Peyer's patch (tissue), 4 donors: Measurements from ENCODE around the gene WDR72.

Experiments used
- POLR2A ChIP-seq, 2 donors: fragments of 450-650 bp; IDR thresholded peaks; one replicate each; pipeline ENCODE4 v1.5.1; 2017; ENCODE audit warnings: antibody characterized with exemption in 2 of 2, mild to moderate bottlenecking in 2 of 2, moderate library complexity in 2 of 2
- TF ChIP-seq, protein P1 (sequence below), 6 experiments: fragments of 450-650 bp in 4 of 6; fragments of 200-600 bp in 2 of 6; sonication (generic) in 1 of 6; IDR thresholded peaks; one replicate each; pipeline ENCODE4 v1.5.1; 2017 to 2019; ENCODE audit warnings: antibody characterized with exemption in 6 of 6, mild to moderate bottlenecking in 3 of 6, moderate library complexity in 1 of 6

DNA sequence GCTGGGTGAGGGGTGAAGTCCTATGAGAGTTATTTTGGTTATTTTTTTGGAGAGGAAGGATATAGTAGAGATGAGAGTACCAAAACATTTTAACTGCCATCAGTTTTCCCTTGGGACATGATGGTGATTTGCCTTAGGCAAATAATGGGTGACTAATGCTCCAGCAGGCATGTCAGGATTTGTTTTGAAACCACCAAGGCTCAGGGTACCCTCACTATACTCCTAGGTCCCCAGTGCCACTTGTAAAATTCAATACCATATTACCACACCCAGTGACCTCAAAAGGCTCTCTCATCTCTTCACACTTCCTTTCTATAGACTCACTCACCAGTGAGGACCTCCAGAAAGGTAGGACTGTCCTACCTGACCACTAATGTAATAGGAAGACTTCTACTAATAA lies 83.6 kb downstream of the WDR72 start:
- no peak for TF ChIP-seq POLR2A (IDR thresholded peaks at IDR 0.05)
- TF ChIP-seq, protein P1, sequence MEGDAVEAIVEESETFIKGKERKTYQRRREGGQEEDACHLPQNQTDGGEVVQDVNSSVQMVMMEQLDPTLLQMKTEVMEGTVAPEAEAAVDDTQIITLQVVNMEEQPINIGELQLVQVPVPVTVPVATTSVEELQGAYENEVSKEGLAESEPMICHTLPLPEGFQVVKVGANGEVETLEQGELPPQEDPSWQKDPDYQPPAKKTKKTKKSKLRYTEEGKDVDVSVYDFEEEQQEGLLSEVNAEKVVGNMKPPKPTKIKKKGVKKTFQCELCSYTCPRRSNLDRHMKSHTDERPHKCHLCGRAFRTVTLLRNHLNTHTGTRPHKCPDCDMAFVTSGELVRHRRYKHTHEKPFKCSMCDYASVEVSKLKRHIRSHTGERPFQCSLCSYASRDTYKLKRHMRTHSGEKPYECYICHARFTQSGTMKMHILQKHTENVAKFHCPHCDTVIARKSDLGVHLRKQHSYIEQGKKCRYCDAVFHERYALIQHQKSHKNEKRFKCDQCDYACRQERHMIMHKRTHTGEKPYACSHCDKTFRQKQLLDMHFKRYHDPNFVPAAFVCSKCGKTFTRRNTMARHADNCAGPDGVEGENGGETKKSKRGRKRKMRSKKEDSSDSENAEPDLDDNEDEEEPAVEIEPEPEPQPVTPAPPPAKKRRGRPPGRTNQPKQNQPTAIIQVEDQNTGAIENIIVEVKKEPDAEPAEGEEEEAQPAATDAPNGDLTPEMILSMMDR (IDR thresholded peaks at IDR 0.05) = no peak
